HG03520 (cell line): ENCODE data around the gene CHST6.
A peak's percentile ranks its signal among the peaks of the same experiment; 100 is the strongest.
"Not testable (repeated sequence)": the region's sequence is repeated elsewhere in the genome, so short reads cannot be mapped to it uniquely, and the experiment has no call there.

Experiments used
- ATAC-seq: cut with Tn5 transposase; IDR thresholded peaks from one replicate; pipeline ENCODE4 v1.9.1; 2021; ENCODE audit warnings: mild to moderate bottlenecking, moderate library complexity; ENCODE audit not compliant: unreplicated experiment

The CHST6 gene

DNA sequence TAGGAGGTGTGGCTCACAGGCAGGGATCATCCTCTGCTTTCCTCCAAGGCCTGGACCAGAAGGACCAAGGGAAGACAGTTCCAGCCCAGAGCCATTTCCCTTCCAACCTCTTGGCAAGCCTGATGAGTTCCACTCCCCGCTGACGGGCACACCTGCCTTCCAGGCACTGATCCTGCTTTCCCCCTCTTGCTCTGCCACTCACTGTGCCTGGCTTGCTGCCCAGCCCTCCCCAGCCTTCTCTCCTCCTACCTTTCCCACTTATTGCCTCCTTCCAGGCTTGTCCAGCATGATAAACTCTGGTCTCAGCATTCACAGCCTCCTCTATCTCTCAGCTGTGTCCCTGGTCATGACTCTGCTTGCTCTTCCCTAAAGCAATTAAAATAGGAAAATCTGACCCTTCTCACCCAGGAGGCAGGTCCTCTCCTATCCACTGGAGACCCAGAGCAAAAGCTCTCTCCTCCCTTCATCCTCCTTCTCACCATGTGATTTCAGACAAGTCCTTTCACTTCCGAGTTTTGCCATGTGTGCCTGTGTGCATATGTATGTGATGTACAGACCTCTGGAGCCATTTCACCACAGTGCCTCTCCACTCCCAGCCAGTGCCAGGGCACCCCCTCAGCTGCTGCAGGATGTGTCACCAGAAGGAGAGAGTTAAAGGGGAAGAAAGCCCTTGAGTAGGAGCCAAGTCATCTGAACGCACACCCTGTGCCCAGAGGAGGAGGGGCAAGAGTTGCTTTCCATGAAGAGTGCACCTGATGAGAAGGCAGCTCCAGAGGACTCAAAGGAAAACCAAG is 17.4 kb downstream of the CHST6 start:
- ATAC-seq, result no peak

DNA sequence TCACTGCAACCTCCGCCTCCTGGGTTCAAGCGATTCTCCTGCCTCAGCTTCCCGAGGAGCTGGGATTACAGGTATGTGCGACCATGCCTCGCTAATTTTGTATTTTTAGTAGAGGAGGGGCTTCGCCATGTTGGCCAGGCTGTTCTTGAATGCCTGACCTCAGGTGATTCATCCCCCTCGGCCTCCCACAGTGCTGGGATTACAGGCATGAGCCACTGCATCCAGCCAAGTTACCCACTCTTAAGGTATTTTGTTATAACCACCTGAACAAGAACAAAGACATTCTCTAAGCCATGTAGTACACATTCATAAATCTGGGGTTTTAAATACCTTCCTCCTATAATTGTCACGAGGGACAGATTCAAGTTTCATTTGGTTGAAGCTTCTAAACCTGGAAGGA is 18.4 kb downstream of the CHST6 start:
- ATAC-seq, result no peak

DNA sequence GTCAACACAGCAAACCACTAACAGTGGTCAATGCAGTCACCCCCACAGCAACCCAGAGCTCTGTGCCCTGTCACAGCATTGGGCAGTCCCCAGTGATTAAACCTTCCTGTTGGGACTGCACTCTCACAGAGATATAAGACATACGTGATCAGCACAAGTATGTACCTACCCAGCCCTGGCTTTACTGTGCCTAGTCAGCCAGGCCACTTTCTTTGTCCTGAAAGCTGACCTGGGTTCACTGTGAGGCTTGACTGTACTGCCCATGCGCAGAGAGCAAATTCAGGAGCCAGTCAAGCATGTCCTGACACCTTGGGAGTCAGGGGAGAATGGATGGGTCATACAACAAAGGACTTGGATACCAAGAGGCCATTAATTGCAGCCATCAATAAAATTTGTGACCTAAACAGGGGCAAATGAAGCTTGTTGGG is 19.8 kb downstream of the CHST6 start:
- ATAC-seq, result no peak

DNA sequence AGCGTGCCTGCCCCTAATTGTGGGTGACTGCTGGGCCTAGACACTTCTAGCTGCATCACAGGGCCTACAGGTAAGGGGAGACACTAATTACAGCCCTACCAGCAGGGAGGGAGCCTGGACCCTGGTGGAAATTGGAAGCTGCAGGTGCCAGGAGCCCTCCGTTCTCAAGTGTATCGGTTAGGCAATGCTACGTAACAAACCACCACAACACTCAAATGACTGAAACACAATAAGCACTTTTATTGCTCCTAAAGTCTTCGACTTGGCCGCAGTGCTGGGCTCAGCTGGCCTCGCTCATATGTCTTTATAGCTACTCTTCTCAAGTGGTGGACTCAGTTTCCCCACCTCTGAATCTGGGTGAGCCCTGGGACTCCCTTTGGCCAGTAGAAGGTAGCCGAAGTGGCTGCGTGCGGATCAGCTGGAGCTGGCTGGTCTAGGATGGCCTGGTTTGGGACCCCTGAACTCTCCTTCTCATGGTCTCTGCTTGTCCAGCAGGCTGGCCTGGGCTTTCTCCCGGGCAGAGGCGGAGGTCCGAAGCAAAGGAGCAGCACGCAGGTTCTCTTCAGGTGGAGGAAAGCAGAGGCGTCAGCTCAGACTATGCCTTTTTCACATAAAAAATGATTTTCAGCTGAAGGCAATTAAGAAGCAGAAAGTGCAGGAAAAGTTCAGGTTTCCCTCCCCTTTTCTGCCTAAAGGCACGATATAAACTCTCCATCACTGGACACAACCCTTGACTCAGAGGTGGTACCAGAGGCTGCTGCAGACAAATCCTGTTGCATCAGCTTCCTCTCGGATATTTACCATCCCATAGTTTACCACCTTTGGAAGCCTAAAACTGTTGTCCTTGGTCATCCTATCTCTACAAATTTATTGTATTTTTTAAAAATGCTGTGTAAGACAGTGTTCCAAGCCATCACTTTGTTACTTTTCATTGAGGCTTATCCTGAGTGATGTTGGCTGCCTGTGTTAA is 22.0 kb downstream of the CHST6 start:
- no peak for ATAC-seq

DNA sequence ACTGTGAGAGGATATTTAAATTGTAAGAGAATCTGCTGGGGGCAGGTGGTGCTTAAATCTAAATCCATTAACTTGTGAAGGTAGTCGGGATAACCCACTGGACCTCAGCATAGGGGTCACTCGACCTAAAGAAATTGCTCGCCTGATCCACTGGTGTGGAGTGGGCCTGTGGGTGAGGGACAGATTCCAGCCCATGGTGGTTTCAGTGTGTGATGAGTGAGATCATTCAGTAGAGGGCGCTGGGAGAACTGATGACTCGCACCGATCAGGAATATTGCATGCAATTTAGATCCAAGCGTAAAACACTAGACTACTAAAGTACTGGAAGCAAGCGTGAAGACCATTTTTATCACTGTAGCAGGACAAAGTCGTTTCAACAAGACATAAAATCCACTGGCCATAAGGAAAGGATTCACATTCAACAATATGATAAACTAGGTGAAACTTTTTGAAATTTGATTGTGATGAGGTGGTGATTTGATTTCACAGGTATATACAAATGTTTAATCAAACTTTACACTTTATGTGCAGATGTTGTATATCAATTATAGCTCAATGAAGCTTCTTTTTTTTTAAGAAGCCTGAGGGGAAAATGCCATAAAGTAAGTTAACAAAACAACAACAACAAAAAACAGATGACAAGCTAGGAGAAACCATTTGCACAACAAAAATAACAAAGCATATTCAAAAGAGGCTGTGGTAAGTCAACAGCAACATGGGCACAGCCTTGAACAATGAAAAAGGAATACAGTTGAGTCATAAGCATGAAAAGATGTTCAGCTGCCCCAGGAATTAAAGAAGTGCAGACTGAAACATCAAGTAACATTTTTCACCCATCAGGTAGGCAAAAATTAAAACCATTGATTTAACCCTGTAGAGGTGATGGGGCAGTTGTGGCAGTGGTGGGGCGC is 23.3 kb downstream of the CHST6 start:
- ATAC-seq, result peak; percentile 79

DNA sequence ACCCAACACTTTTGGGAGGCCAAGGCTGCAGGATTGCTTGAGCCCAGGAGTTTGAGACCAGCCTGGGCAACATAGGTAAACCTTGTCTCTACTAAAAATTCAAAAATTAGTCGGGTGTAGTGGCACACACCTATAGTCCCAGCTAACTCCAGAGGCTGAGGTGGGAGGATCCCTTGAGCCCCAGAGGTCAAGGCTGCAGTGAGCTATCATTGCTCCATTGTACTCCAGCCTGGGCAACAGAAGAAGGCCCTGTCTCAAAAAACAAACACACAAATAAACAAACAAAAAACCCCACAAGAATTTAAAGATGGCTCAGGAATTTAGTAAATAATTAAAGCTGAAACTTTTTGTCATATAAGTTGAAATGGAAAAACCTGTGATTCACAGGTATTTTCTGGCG is 28.5 kb downstream of the CHST6 start:
- ATAC-seq, result no peak

DNA sequence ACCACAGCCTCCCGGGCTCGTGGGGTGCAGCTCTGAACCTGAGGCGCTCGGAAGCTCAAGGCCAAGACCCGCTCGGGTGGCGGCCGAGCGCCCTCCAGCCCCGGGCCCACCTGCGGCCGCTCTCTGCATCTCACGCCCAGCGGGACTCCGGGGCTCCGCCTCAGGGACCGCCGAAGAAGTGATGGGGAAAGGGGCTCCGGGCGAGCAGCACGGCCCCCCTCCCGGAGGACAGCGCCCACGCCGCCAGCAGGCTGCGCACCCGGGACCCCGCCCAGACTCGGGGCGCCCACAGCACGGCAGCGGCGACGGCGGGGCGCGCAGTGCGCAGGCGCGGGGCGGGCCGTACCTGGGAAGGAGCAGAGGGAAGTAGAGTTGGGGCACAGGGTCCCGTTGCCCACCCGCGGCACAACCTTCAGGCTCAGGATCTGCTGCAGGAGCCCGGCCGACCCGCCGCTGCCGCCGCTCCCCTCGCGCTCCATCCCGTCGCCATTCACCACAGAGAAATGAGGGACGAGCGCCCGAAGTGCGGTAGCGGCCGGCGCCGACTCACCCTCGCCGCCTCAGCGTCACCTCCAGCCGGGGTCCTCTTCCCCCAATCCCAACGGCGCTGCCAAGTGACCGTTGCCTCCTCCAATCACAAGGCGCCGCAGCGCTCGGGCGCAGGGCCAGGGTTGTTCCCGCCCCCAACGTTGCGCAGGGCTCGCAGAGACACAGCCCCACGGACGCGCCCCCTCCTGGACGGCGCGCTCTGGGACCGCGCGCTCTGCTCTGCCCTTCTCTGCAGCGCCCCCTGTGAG is 30.9 kb downstream of the CHST6 start, which contains the start of gene TMEM170A:
TMEM170A (minus strand) TSS at position 568 of the 797 bp plus-strand sequence; CDS start at position 479, 89 bp downstream.
- peak; percentile 90 for ATAC-seq

DNA sequence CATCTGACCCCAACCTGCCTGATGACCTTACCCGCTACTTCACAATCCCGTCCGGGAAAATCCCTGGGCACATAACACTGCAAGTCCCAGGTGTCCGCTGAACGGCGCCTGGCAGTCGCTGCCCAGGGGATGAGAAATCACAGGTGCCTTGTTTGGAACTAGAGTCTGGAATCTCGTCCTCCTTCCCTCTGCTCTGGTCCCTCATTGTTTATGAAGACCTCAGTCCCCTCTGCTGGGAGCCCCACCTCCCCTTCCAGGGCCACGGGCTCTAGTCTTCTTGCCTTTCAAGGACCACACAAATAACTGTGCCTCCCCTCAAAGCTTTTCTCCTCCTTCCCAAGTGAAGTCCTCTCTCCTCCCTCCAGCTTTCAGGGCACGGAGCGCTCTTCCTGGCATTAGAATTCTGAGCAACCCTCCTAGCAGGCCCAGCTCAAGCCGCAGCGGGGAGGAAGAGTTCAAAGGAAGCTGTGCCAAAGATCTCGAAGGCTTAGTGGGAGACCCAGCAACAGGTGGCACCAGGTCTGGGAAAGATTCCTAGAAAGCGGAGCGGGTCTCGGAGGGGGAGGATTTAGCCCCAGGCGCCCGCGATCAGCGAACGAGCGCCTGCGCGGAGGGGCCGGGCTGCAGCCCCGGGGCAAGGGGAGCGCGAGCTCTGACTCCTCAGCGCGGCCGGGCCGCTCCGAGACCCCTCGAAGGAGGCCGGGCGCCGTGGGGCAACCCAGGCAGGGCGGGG is 31.7 kb downstream of the CHST6 start:
- ATAC-seq, result peak; percentile 2

DNA sequence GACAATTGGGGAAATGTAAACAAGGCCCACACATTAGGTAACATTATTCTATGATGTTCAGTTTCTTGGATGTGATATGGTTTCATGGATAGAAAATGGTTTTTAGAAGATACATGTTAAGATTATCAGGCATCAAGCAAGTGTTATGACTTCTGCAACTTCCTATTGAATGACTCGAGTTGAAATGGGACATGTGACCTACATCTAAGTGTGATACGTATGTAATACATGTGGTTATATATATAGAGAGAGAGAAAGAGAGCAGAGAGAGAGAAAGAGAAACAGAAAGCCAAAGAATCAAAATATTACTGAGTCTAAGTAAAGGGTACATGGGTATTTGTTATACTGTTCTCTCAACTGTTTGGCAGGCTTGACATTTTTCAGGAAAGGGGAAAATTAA is 32.4 kb downstream of the CHST6 start:
- peak; percentile 24 for ATAC-seq

DNA sequence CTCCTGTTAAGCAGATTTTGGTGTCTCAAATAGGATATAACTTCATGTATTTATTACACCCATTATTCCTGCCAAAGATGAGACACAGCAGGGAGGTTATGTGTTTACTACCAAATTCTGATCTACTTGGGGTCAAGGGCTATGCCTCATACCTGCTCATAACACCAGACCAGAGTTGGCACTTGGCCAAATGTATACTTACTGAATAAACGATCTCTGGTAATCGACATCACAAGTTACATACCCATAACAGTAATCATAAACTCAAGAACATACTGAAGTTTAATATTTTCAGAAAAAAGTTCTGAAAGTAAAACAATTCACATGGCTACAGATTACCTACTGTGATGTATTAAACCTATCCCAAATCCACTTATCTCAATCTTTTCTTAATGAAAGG is 33.7 kb downstream of the CHST6 start:
- ATAC-seq, result no peak

DNA sequence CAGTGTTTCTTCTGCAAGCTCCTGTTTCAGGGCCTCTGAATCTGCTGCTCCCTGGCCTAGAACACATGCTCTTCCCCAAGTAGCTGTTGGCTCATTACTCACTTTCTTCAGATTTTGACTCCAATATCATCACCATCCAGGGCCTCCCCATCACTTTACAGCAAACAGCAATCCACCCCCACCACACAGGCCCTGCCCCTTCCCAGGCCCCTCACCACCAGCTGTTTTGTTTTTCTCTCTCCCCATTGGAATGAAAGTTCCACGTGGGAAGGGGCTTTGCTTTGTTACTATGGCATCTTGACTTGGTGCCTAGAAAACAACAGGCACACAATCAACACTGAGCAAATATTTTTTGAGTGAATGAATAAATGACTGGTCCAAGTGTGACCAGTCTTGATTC is 34.8 kb downstream of the CHST6 start:
- no peak for ATAC-seq

DNA sequence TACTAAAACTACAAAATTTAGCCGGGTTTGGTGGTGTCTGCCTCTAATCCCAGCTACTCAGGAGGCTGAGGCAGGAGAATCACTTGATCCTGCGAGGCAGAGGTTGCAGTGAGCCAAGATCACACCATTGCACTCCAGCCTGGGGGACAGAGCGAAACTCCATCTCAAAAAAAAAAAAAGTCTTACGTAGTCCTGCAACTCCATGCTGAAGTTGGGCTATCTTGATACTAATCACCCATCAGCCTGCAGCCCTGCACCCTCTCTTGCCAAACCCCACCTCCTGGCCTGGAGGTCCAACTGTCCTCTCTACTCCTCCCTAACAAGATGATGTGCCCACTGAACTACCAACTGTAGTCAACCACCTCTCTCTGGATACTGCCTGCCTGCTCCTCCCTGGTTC is 35.5 kb downstream of the CHST6 start:
- ATAC-seq, result no peak

DNA sequence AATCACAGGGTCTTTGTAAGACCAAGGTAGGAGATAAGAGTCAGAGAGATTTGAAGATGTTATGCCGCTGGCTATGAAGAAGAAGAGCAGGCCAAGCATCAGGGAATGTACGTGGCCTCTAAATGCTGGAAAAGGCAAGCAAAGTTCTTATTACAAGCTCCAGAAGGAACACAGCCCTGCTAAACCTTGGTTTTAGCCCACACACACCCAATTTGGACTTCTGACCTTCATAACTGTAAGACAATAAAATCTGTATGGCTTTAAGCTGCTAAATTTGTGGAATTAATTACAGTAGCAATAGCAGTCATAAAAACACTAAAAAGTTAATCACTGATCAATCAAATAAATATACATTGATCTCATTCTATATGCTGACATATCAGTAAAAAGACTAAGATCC is 36.8 kb downstream of the CHST6 start:
- ATAC-seq, result no peak

DNA sequence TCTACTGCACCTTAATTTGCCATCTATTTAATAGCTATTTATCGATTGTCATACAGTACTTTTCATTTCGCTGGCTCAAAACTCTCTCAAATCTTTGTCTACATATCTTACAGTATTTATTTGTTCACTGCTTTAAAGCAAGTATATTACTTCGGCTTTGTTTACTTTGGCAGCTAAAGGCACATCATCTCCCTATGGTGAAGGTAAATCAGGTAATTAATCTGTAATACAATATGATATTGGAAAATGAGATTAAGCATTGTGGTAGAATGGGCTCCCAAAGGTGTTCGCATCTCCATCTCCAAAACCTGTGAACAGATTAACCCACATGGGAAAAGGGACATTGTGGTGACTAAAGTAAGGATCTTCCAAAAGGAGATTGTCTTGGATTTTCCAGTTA is 37.2 kb downstream of the CHST6 start:
- no peak for ATAC-seq

DNA sequence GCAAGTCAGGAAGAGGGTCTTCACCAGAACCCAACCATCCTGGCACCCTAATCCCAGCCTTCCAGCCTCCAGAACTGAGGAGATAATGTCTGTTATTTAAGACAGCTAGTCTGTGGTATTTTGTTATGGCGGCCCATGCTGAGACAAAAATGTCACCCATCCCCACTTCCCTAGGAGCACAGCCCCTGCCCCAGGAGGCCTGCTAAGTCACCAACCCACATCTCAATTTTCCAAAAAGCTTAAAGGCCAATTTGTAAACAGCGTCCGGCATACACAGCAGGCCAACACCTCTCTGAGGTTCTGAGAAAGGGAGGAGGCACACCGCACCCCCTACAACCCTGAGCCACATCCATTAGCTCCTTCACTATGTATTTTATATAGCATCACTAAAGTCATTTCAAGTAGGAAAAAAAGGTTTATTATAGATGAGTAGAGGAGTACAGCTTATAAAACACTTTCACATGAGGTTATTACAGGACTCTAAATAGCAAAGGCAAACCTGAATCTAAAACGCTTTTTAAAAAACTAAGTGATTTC is 37.7 kb downstream of the CHST6 start:
- no peak for ATAC-seq

DNA sequence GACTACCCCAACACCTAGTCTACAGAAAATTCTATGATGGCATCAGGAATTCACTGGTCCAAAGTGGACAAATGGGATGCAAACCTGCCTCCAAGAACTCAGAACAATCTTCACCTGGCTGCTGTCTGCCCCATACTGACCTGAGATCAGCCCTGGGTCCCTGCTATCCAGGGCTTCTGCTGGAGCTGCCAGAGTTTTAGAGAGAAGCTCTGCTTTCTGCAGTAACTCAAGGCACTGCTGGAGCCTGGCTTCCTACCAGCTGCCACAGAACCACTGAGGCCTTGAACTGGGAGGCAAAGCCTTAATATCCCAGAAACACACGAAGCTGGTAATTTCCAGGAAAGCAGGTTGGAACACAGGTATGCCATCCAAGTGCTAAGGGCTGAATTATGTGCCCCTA is 38.3 kb downstream of the CHST6 start:
- ATAC-seq, result no peak

DNA sequence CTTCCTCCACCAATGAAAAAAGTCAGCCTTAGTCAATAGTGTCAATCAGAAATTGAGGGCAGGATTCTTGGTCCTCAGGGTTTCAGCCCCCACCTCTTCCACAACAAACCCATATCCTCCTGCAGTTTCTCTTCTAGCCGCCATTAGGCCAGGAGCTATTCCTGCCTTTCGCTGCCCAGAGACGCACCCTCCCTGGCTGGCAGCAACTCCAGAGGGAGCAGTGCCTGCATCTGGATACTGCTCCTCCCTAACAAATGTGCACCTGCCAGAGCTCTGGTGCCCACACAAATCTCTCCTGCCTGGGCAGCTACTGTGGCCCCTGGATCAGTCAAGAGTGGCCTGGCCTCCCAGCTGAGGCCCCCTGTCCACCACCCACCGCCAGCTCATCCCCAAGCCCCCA is 38.8 kb downstream of the CHST6 start:
- not testable (repeated sequence) for ATAC-seq

DNA sequence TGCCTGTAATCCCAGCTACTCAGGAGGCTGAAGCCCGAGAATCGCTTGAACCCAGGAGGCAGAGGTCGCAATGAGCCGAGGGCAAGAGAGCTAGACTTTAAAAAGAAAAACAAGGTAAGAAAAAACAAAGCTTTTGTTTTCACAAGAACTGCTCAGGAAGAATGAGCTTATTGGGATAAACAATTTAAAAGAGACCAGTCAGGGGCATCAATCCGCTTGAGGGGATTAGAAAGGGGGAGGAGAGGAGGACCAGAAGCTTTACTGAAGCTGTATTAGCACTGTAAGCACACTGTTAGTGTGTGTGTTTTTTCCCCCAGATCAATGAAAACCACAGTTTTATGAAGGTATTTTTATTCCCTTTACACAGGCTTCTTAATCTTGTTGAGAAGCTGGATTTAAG is 39.6 kb downstream of the CHST6 start:
- ATAC-seq, result no peak
